ENCODE data around the gene SLC35D3. TPM values are rescaled to one million over a fixed set of nuclear protein-coding genes. Genes with fewer than 3 reads are reported as not detected.

Gene SLC35D3
- total RNA-seq, 1 experiment from 2014 or later = 0.39 TPM

- TF ChIP-seq AFF4 (CRISPR knock-in tag; IDR thresholded peaks at IDR 0.05; ENCODE audit: borderline replicate concordance) (no peak), MXD4 (CRISPR knock-in tag; IDR thresholded peaks at IDR 0.05; ENCODE audit: borderline replicate concordance) (no peak), NR1H2 (CRISPR knock-in tag; IDR thresholded peaks at IDR 0.05) (no peak), USF2 (CRISPR knock-in tag; IDR thresholded peaks at IDR 0.05) (no peak), PRDM15 (CRISPR knock-in tag; IDR thresholded peaks at IDR 0.05) (no peak)
Measured at GRCh38 chr6:136932599-136932998, 10.5 kb downstream of the SLC35D3 start (continued).

- Mint-ChIP-seq H3K4me3 (no peak overlapping the region), H3K36me3 (peaks cover 22% of the 10 kb centered on the region), H3K9me3 (peaks cover 28% of the 10 kb centered on the region), H3K27me3 (ENCODE audit: low read depth) (peaks cover 5% of the 10 kb centered on the region), H3K27ac (no peak overlapping the region), H3K4me1 (peaks cover 19% of the 10 kb centered on the region)
- ChIA-PET POLR2A (no interaction called here), CTCF (no interaction called here)
- ATAC-seq (no peak), DNase-seq (ENCODE audit: low spot score) (no peak)
- no peak for TF ChIP-seq ZNF263 (CRISPR knock-in tag; IDR thresholded peaks at IDR 0.05; ENCODE audit: low read depth)
- no peak for TF ChIP-seq SMAD4 (CRISPR knock-in tag; IDR thresholded peaks at IDR 0.05)
- TF ChIP-seq ZNF416 (CRISPR knock-in tag; IDR thresholded peaks at IDR 0.05) = no peak
- TF ChIP-seq ZNF396 (CRISPR knock-in tag; IDR thresholded peaks at IDR 0.05; ENCODE audit: borderline replicate concordance) = no peak
- no peak for TF ChIP-seq ZNF532 (CRISPR knock-in tag; IDR thresholded peaks at IDR 0.05; ENCODE audit: borderline replicate concordance)
Measured at GRCh38 chr6:136945072-136945471, 23.0 kb downstream of the SLC35D3 start.

GRCh38 chr6:136945711-136946121 lies 23.6 kb downstream of the SLC35D3 start:
- ATAC-seq (no peak), DNase-seq (ENCODE audit: low spot score) (no peak)
- Mint-ChIP-seq H3K4me1 (peaks cover 19% of the 10 kb centered on the region), H3K27ac (no peak overlapping the region), H3K36me3 (peaks cover 25% of the 10 kb centered on the region), H3K4me3 (no peak overlapping the region), H3K27me3 (ENCODE audit: low read depth) (peaks cover 5% of the 10 kb centered on the region), H3K9me3 (peaks cover 29% of the 10 kb centered on the region)
- ChIA-PET POLR2A (no interaction called here), CTCF (no interaction called here)
- TF ChIP-seq ZNF671 (CRISPR knock-in tag; IDR thresholded peaks at IDR 0.05) = no peak
- TF ChIP-seq ZNF219 (CRISPR knock-in tag; IDR thresholded peaks at IDR 0.05; ENCODE audit: borderline replicate concordance) = no peak
- no peak for TF ChIP-seq EMX1 (CRISPR knock-in tag; IDR thresholded peaks at IDR 0.05)
- no peak for TF ChIP-seq E2F4 (CRISPR knock-in tag; IDR thresholded peaks at IDR 0.05; ENCODE audit: borderline replicate concordance, low read depth)
- TF ChIP-seq MLX (CRISPR knock-in tag; IDR thresholded peaks at IDR 0.05) = no peak
- no peak for TF ChIP-seq TEAD4 (CRISPR knock-in tag; IDR thresholded peaks at IDR 0.05)
- no peak for TF ChIP-seq SOX15 (CRISPR knock-in tag; IDR thresholded peaks at IDR 0.05)
